K562 (cell line): ENCODE measurements around the gene ABCA1. TPM values are rescaled to one million over a fixed set of nuclear protein-coding genes. Genes with fewer than 3 reads are reported as not detected.

Source experiments
- CHAMP1 ChIP-seq: fragments of 450-650 bp; IDR thresholded peaks from 2 replicates; pipeline ENCODE4 v1.6.1; 2016; ENCODE audit warnings: mild to moderate bottlenecking
- DIDO1 ChIP-seq: fragments of 450-650 bp; IDR thresholded peaks from 2 replicates; pipeline ENCODE4 v1.6.1; 2016; ENCODE audit warnings: low read depth, missing biosample characterization, missing genetic modification characterization
- E2F6 ChIP-seq, 2 experiments: IDR thresholded peaks; 2 replicates each; pipeline ENCODE4 v1.6.1; 2011; ENCODE audit warnings: borderline replicate concordance in 1 of 2, control low read depth in 1 of 2, low read depth in 1 of 2, low read length in 1 of 2, mild to moderate bottlenecking in 1 of 2, mixed read lengths in 1 of 2, moderate library complexity in 1 of 2; ENCODE audit not compliant: insufficient read depth in 1 of 2, insufficient read length in 1 of 2, poor library complexity in 1 of 2, severe bottlenecking in 1 of 2; ENCODE audit errors: extremely low read depth in 1 of 2
- HDAC2 ChIP-seq: fragments of 450-650 bp; IDR thresholded peaks from 2 replicates; pipeline ENCODE4 v1.6.1; 2016; ENCODE audit warnings: mild to moderate bottlenecking
- HMGXB4 ChIP-seq: sonication (generic); formaldehyde crosslinking; IDR thresholded peaks from 2 replicates; pipeline ENCODE4 v1.8.1; 2023; ENCODE audit warnings: mild to moderate bottlenecking, missing genetic modification reagents
- JUND ChIP-seq, 2 experiments: IDR thresholded peaks; 2 replicates in 1 of 2; 3 replicates in 1 of 2; pipeline ENCODE4 v1.6.1; 2011; ENCODE audit warnings: borderline replicate concordance in 2 of 2, low read depth in 2 of 2, low read length in 2 of 2, improper control_type of control experiment in 1 of 2, missing biosample characterization in 1 of 2, missing genetic modification characterization in 1 of 2, missing genetic modification reagents in 1 of 2
- NCOA2 ChIP-seq, 2 experiments: fragments of 450-650 bp; IDR thresholded peaks; 2 replicates each; pipeline ENCODE4 v1.6.1; 2018; ENCODE audit warnings: mild to moderate bottlenecking in 2 of 2, moderate library complexity in 1 of 2; ENCODE audit not compliant: partially characterized antibody in 2 of 2
- PATZ1 ChIP-seq: fragments of 250-450 bp; sonication (Bioruptor Pico); IDR thresholded peaks from 2 replicates; pipeline ENCODE4 v1.5.0; 2020; ENCODE audit warnings: mild to moderate bottlenecking, borderline replicate concordance
- PKNOX1 ChIP-seq: fragments of 450-650 bp; IDR thresholded peaks from 2 replicates; pipeline ENCODE4 v1.6.1; 2016
- PREB ChIP-seq: sonication (generic); formaldehyde crosslinking; IDR thresholded peaks from 2 replicates; pipeline ENCODE4 v1.8.1; 2023; ENCODE audit warnings: mild to moderate bottlenecking, missing genetic modification reagents
- ZNF57 ChIP-seq: fragments of 450-650 bp; formaldehyde crosslinking; IDR thresholded peaks from 2 replicates; pipeline ENCODE4 v1.4.0; 2020; ENCODE audit warnings: mild to moderate bottlenecking, moderate library complexity
- ZNF639 ChIP-seq, 2 experiments: fragments of 200-800 bp in 1 of 2; sonication (Bioruptor generic) in 1 of 2; sonication (generic) in 1 of 2; formaldehyde crosslinking in 1 of 2; IDR thresholded peaks in 1 of 2; conservative IDR thresholded peaks in 1 of 2; 2 replicates each; pipeline versions ENCODE4 v1.5.0 to v1.6.1; 2016 to 2020; ENCODE audit warnings: missing compliant biosample characterization in 1 of 2, missing genetic modification characterization in 1 of 2, missing genetic modification reagents in 1 of 2
- polyA plus RNA-seq, 8 experiments: library from polyadenylated mRNA; depleted of rRNA in 4 of 8; stranded (reverse) in 5 of 8; unstranded in 3 of 8; fragments of >200 nt; fragmentation: Nextera tagmentation in 2 of 8; fragmentation: Illumina TruSeq in 1 of 8; extraction: Ambion mirVana in 2 of 8; extraction: Trizol in 1 of 8; gene quantifications; 2 replicates each; pipeline versions ENCODE4 v1.2.1 to v1.2.3, GENCODE V29; 2011 to 2014; ENCODE audit warnings: inconsistent platforms in 1 of 8, missing spikeins in 1 of 8
- total RNA-seq, 7 experiments: library from RNA; depleted of rRNA in 6 of 7; stranded (reverse); fragments of >200 nt in 6 of 7; fragmentation: Illumina TruSeq in 2 of 7; extraction: Trizol in 2 of 7; gene quantifications; 2 replicates each; pipeline versions ENCODE4 v1.2.1 to v1.2.3, GENCODE V29; 2011 to 2021; ENCODE audit warnings: low replicate concordance in 1 of 7

Gene ABCA1
- total and polyA plus RNA-seq, 9 of the 15 experiments (the other 6 are each of a cell fraction or from before 2014, with no cell fraction given): under 0.01 to 0.18 (median 0.02) TPM; not detected in 5

GRCh38 chr9:104774831-104775573 lies 153.0 kb downstream of the ABCA1 start (continued):
- TF ChIP-seq NCOA2 (IDR thresholded peaks at IDR 0.05; ENCODE audit: partially characterized antibody in 2 of 2): no peak
- peak; percentile 86 for TF ChIP-seq JUND (IDR thresholded peaks at IDR 0.05; ENCODE audit: borderline replicate concordance, low read depth, low read length)
- TF ChIP-seq JUND (tag; IDR thresholded peaks at IDR 0.05; ENCODE audit: borderline replicate concordance, low read depth, low read length): peak; percentile 89; the same call in 2 of the 3 replicates
- peak; percentile 57 for TF ChIP-seq PKNOX1
- no peak for TF ChIP-seq ZNF57 (CRISPR knock-in tag)
- no peak for TF ChIP-seq HMGXB4 (CRISPR knock-in tag)
- no peak for TF ChIP-seq DIDO1 (tag)
- TF ChIP-seq CHAMP1: peak; percentile 52; the same call in 1 of the 2 replicates
- TF ChIP-seq HDAC2: peak; percentile 96
- no peak for TF ChIP-seq PATZ1 (CRISPR knock-in tag)
- no peak for TF ChIP-seq E2F6 (IDR thresholded peaks at IDR 0.05; ENCODE audit: borderline replicate concordance in 1 of 2, extremely low read depth in 1 of 2, insufficient read depth in 1 of 2, insufficient read length in 1 of 2, low read depth in 1 of 2, low read length in 1 of 2, poor library complexity in 1 of 2, severe bottlenecking in 1 of 2)
- TF ChIP-seq ZNF639 (CRISPR knock-in tag; conservative IDR thresholded peaks at IDR 0.05 in 1 of 2, IDR thresholded peaks at IDR 0.05 in 1 of 2): peak in 1 of 2 experiments; percentile 79; a peak in 2 of 4 replicates
- TF ChIP-seq PREB: no peak
